GM23248 (cell line): ENCODE data around the gene STX2. TPM values are rescaled to one million over a fixed set of nuclear protein-coding genes. Genes with fewer than 3 reads are reported as not detected.
"Not testable (repeated sequence)": the region's sequence is repeated elsewhere in the genome, so short reads cannot be mapped to it uniquely, and the experiment has no call there.

ENCODE experiments used
- DNase-seq: peaks from one replicate; pipeline ENCODE4 v3.0.0-alpha.2; 2015
- H2AFZ ChIP-seq: fragments of 200-600 bp; sonication (generic); 2 replicates; pipeline ENCODE4 v1.6.1; 2016; ENCODE audit warnings: antibody characterized with exemption
- H3F3A ChIP-seq: fragments of 200-600 bp; sonication (generic); 2 replicates; pipeline ENCODE4 v1.6.1; 2016; ENCODE audit warnings: mild to moderate bottlenecking, antibody characterized with exemption, mixed run types; ENCODE audit not compliant: insufficient read depth
- H3K27ac ChIP-seq: fragments of 200-600 bp; sonication (generic); 2 replicates; pipeline ENCODE4 v1.5.1; 2016; ENCODE audit warnings: mild to moderate bottlenecking
- H3K27me3 ChIP-seq: fragments of 200-600 bp; sonication (generic); replicated peaks from 2 replicates; pipeline ENCODE4 v1.6.1; 2016; ENCODE audit warnings: mild to moderate bottlenecking; ENCODE audit not compliant: insufficient read depth
- H3K36me3 ChIP-seq: fragments of 200-600 bp; sonication (generic); 2 replicates; pipeline ENCODE4 v1.6.1; 2016; ENCODE audit warnings: low read depth, mild to moderate bottlenecking
- H3K4me1 ChIP-seq: fragments of 200-600 bp; sonication (generic); 2 replicates; pipeline ENCODE4 v1.6.1; 2016; ENCODE audit warnings: mild to moderate bottlenecking; ENCODE audit not compliant: insufficient read depth
- H3K4me2 ChIP-seq: fragments of 200-600 bp; sonication (generic); one replicate; pipeline ENCODE4 v1.6.1; 2016; ENCODE audit warnings: mild to moderate bottlenecking; ENCODE audit not compliant: unreplicated experiment
- H3K4me3 ChIP-seq: fragments of 200-600 bp; sonication (generic); 2 replicates; pipeline ENCODE4 v1.5.1; 2016; ENCODE audit warnings: mild to moderate bottlenecking
- H3K79me2 ChIP-seq: fragments of 200-600 bp; sonication (generic); 2 replicates; pipeline ENCODE4 v1.6.1; 2016; ENCODE audit warnings: mild to moderate bottlenecking; ENCODE audit not compliant: insufficient read depth
- H3K9ac ChIP-seq: fragments of 200-600 bp; sonication (generic); 2 replicates; pipeline ENCODE4 v1.6.1; 2016; ENCODE audit warnings: mild to moderate bottlenecking
- H3K9me2 ChIP-seq: fragments of 200-600 bp; sonication (generic); 2 replicates; pipeline ENCODE4 v1.6.1; 2016; ENCODE audit warnings: mixed run types, mild to moderate bottlenecking, moderate library complexity; ENCODE audit not compliant: insufficient read depth
- H3K9me3 ChIP-seq: fragments of 200-600 bp; sonication (generic); one replicate; pipeline ENCODE4 v1.6.1; 2017; ENCODE audit warnings: low read depth
- H4K20me1 ChIP-seq: fragments of 200-600 bp; sonication (generic); 2 replicates; pipeline ENCODE4 v1.6.0; 2016; ENCODE audit not compliant: insufficient read depth
- EZH2 ChIP-seq: fragments of 200-600 bp; sonication (generic); IDR thresholded peaks from 2 replicates; pipeline ENCODE4 v1.6.1; 2018; ENCODE audit warnings: antibody characterized with exemption, mild to moderate bottlenecking; ENCODE audit not compliant: insufficient read depth, poor library complexity, severe bottlenecking
- EZH2phosphoT487 ChIP-seq: fragments of 200-600 bp; sonication (generic); IDR thresholded peaks from 2 replicates; pipeline ENCODE4 v1.6.1; 2018; ENCODE audit warnings: antibody characterized with exemption, moderate library complexity, mild to moderate bottlenecking, low read depth; ENCODE audit not compliant: insufficient read depth
- WGBS, 2 experiments: methylation state at CpG; one replicate each; pipeline ENCODE4 v1.1.6; 2015 to 2017; ENCODE audit warnings: low lambda C conversion rate in 2 of 2, low coverage in 1 of 2; ENCODE audit errors: missing lambda C conversion rate in 2 of 2; 5-methylcytosine and 5-hydroxymethylcytosine counted together
- in situ Hi-C: fragments of 300-500 bp; cut with MboI; formaldehyde crosslinking; loops from 2 replicates; pipeline ENCODE4 v1.15.0; 2020
- polyA plus RNA-seq: library from polyadenylated mRNA; unstranded; fragments of >200 nt; fragmentation: Nextera tagmentation; extraction: Ambion mirVana; gene quantifications from 2 replicates; pipeline ENCODE4 v1.2.1, GENCODE V29; 2016
- total RNA-seq: library from RNA; depleted of rRNA; stranded (reverse); fragments of >200 nt; shearing (Covaris generic); gene quantifications from 2 replicates; pipeline ENCODE4 v1.2.3, GENCODE V29; 2014

STX2 gene
- total and polyA plus RNA-seq, 2 experiments from 2014 or later: 30.1 to 45.5 TPM

DNA sequence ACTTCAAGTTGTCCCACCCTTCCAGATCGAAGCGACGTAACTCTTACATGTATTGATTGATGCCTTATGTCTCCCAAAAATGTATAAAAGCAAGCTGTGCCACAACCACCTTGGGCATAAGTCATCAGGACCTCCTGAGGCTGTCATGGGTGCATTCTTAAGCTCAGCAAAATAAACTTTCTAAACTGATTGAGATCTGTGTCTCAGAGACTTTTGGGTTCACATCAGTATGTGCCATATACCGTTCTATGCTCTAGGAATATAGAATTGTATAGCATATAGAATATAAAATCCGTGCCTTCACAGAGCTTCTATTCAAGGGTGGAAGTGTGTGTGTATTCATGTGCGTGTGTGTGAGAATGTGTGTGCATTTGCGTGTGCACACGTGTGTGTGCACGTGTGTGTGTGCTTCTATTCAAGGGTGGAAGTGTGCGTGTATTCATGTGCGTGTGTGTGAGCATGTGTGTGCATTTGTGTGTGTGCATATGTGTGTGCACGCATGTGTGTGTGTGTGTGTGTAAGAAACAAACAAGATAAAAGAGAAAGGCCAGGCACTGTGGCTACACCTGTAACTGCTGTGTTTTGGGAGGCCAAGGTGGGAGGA lies 11.5 kb upstream of the STX2 start:
- Histone ChIP-seq H3K27me3 (peaks cover 8% of the 10 kb centered on the region; the same call in 1 of the 2 replicates), H3K9ac (no peak overlapping the region), H3K4me1 (peaks cover 17% of the 10 kb centered on the region), H3K36me3 (no peaks in the 10 kb centered on the region), H3K79me2 (no peaks in the 10 kb centered on the region), H3K9me3 (no peaks in the 10 kb centered on the region), H3K4me2 (no peak overlapping the region), H2AFZ (no peak overlapping the region), H3K27ac (no peak overlapping the region), H3F3A (0 out of 2 replicates have a peak, but pooled peaks cover 14% of the 10 kb centered on the region), H3K9me2 (no peaks in the 10 kb centered on the region), H4K20me1 (no peaks in the 10 kb centered on the region), H3K4me3 (no peak overlapping the region)
- no peak for TF ChIP-seq EZH2
- no peak for TF ChIP-seq EZH2phosphoT487
- in situ Hi-C loops: no loop called here
- DNase-seq: no peak
- 63 to 65% methylated on average over 12 of the region's 12 CpGs for WGBS, 2 experiments

DNA sequence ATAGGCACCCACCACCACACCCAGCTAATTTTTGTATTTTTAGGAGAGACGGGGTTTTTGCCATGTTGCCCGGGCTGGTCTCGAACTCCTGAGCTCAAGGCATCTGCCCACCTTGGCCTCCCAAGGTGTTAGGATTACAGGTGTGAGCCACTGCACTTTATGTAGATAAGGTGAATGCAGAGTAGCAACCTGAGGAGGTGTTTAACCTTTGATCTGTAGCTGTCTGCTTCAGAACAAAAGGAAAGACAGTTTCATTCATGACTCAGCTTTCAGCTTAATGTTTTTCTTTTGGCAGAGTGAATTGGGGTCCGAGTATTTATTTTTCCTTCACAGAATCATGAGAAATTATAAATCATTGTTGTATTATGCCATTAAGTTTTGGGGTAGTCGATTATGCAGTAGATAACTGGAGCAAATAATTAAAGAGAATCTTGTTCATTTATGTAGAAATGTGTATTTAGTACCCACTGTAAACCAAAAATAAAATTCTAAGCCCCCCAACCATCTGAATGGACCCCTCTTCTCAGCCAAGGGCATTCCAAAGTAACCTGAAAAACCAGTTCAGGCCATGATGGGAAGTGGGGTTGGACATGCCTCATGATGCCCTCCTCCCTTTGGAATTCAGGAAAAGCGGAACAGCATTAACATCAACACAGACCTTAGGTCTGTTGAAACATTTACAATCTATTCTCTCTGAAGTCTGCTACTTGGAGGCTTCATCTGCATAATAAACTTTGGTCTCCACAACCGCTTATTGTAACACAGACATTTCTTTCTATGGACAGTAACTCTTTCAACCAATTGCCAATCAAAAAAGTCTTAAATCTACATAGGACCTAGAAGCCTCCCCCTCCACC lies 10.7 kb upstream of the STX2 start:
- H3K4me3 ChIP-seq: no peak overlapping the region
- H2AFZ ChIP-seq: no peak overlapping the region
- no peak overlapping the region for H3K27ac ChIP-seq
- no peaks in the 10 kb centered on the region for H4K20me1 ChIP-seq
- no peaks in the 10 kb centered on the region for H3K79me2 ChIP-seq
- H3K9me2 ChIP-seq: no peaks in the 10 kb centered on the region
- H3K27me3 ChIP-seq: peaks cover 8% of the 10 kb centered on the region; the same call in 1 of the 2 replicates
- H3K36me3 ChIP-seq: no peaks in the 10 kb centered on the region
- 0 out of 2 replicates have a peak, but pooled peaks cover 14% of the 10 kb centered on the region for H3F3A ChIP-seq
- no peak for DNase-seq
- in situ Hi-C loops: no loop called here
- H3K9ac ChIP-seq: no peak overlapping the region
- no peaks in the 10 kb centered on the region for H3K9me3 ChIP-seq
- H3K4me1 ChIP-seq: peaks cover 17% of the 10 kb centered on the region
- WGBS, 2 experiments: 58 to 60% methylated on average over 7 of the region's 7 CpGs
- TF ChIP-seq EZH2: no peak
- no peak for TF ChIP-seq EZH2phosphoT487
- H3K4me2 ChIP-seq: no peak overlapping the region

DNA sequence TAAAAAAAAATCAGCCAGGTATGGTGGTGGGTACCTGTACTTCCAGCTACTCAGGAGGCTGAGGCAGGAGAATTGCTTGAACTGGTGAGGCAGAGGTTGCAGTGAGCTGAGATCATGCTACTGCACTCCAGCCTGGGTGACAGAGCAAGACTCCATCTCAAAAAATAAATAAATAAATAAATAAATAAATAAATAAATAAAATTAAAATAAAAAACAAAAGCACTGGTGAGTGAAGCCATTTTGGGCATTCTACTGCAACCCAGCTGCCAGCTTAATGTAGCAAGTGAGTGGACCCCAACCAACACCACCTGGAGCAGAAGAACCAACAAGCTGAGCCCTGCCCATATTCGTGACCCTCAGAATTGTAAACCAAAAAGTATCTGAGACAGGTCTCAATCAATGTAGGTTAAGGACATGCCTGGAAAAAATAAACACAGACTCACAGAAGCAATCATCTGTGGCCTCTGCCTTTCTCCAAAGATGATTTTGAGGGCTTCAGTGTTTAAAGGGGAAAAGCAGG lies 9.8 kb upstream of the STX2 start:
- WGBS, 2 experiments: 56 to 59% methylated on average over 1 of the region's 1 CpG

GRCh38 chr12:130848105-130848504 lies 9.1 kb upstream of the STX2 start:
- peaks cover 17% of the 10 kb centered on the region for H3K4me1 ChIP-seq
- DNase-seq, H4K20me1 ChIP-seq, in situ Hi-C loops, H3K4me2 ChIP-seq, H3K27me3 ChIP-seq, H3K27ac ChIP-seq, H2AFZ ChIP-seq, H3K4me3 ChIP-seq, H3K36me3 ChIP-seq, H3K9me3 ChIP-seq, H3K9me2 ChIP-seq, H3K9ac ChIP-seq, H3K79me2 ChIP-seq: not testable (repeated sequence)
- WGBS, 2 experiments: 91 to 97% methylated on average over 6 of the region's 6 CpGs
- H3F3A ChIP-seq: 0 out of 2 replicates have a peak, but pooled peaks cover 14% of the 10 kb centered on the region

More for the DNA sequence above, 9.8 kb upstream of the STX2 start:
- H3K27ac ChIP-seq, in situ Hi-C loops, H3K4me3 ChIP-seq, H3K27me3 ChIP-seq, H3K4me2 ChIP-seq, H2AFZ ChIP-seq, H3K9ac ChIP-seq, H3K9me2 ChIP-seq, H3K36me3 ChIP-seq, DNase-seq, H4K20me1 ChIP-seq, H3K79me2 ChIP-seq, H3K9me3 ChIP-seq: not testable (repeated sequence)
- Histone ChIP-seq H3F3A (0 out of 2 replicates have a peak, but pooled peaks cover 14% of the 10 kb centered on the region), H3K4me1 (peaks cover 17% of the 10 kb centered on the region)
